C1 segment of cervical spinal cord (tissue), 14 donors: ENCODE data around the gene MPI.
A peak's percentile ranks its signal among the peaks of the same experiment; 100 is the strongest.
"Not testable (repeated sequence)": the region's sequence is repeated elsewhere in the genome, so short reads cannot be mapped to it uniquely, and the experiment has no call there.

Source experiments
- DNase-seq, 14 donors: peaks; one replicate each; lab custom pipeline; 2025; lab: John Stamatoyannopoulos, UW

MPI gene

GRCh38 chr15:74863239-74864056, 26.4 kb upstream of the MPI start:
- DNase-seq = no peak

GRCh38 chr15:74864296-74864695, 25.5 kb upstream of the MPI start:
- DNase-seq = no peak

GRCh38 chr15:74865316-74865715, 24.5 kb upstream of the MPI start:
- DNase-seq = no peak

- DNase-seq = no peak
Measured at GRCh38 chr15:74866090-74866489, 23.8 kb upstream of the MPI start.

GRCh38 chr15:74867466-74868038, 22.3 kb upstream of the MPI start:
- DNase-seq = no peak

- peak in 1 of 14 donors; percentile 12 for DNase-seq
Measured at GRCh38 chr15:74868059-74868458, 21.8 kb upstream of the MPI start.

GRCh38 chr15:74869372-74869725, 20.5 kb upstream of the MPI start:
- DNase-seq = no peak

- DNase-seq = peak in 9 of 14 donors; percentile 4 to 61 (median 37)
Measured at GRCh38 chr15:74869726-74870407, 20.0 kb upstream of the MPI start.

- no peak for DNase-seq
Measured at GRCh38 chr15:74870436-74871215, 19.2 kb upstream of the MPI start.

- no peak for DNase-seq
Measured at GRCh38 chr15:74872702-74873035, 17.2 kb upstream of the MPI start.

GRCh38 chr15:74873036-74873755, 16.6 kb upstream of the MPI start, which contains the start of gene SCAMP2:
SCAMP2 (minus strand) TSS chr15:74873365; CDS start chr15:74873255, 110 bp downstream.
- peak; percentile 86 to 99 (median 96) for DNase-seq

- peak in 2 of 14 donors; percentile 40 to 57 for DNase-seq
Measured at GRCh38 chr15:74873756-74874424, 16.0 kb upstream of the MPI start.

GRCh38 chr15:74878273-74878672, 11.6 kb upstream of the MPI start:
- no peak for DNase-seq

GRCh38 chr15:74882528-74882927, 7.3 kb upstream of the MPI start:
- DNase-seq = no peak

- no peak for DNase-seq
Measured at GRCh38 chr15:74884428-74885223, 5.2 kb upstream of the MPI start.

GRCh38 chr15:74885461-74885860, 4.4 kb upstream of the MPI start:
- no peak for DNase-seq

- not testable (repeated sequence) for DNase-seq
Measured at GRCh38 chr15:74887537-74888193, 2.2 kb upstream of the MPI start.

GRCh38 chr15:74888716-74889115, 1.1 kb upstream of the MPI start:
- DNase-seq = no peak

GRCh38 chr15:74889390-74889882, 406 bp upstream of the MPI start:
- peak in 8 of 14 donors; percentile 49 to 86 (median 68) for DNase-seq
